IMR-90 (cell line): Measurements from ENCODE around the gene SH3RF3. TPM values are rescaled to one million over a fixed set of nuclear protein-coding genes. Genes with fewer than 3 reads are reported as not detected.

Source experiments
- ATAC-seq: fragments of 200-7000 bp; cut with Tn5 transposase; 2 replicates; pipeline ENCODE4 v1.9.1; 2020; ENCODE audit warnings: low read depth, mild to moderate bottlenecking, moderate library complexity
- BruUV-seq: library from RNA; stranded (reverse); fragments of 400-500 nt; replicated peaks from 2 replicates; lab custom pipeline; 2021; lab: Mats Ljungman, UMichigan
- CTCF ChIA-PET: fragments of 300-600 bp; formaldehyde crosslinking; extraction: SDS; loops from one replicate; lab custom pipeline; 2021; ENCODE audit warnings: antibody characterized with exemption; lab: Yijun Ruan, JAX
- POLR2A ChIA-PET: fragments of 300-600 bp; sonication (Branson Sonifier 250); formaldehyde crosslinking; loops from one replicate; lab custom pipeline; 2022; ENCODE audit warnings: antibody characterized with exemption; ENCODE audit not compliant: unreplicated experiment; lab: Charles Lee
- DNase-seq: peaks from one replicate; pipeline ENCODE4 v3.0.0; 2013
- H2AFZ ChIP-seq: replicated peaks from 2 replicates; pipeline ENCODE3; 2013; ENCODE audit warnings: low read length, mild to moderate bottlenecking; ENCODE audit not compliant: poor library complexity
- H2AK5ac ChIP-seq: 2 replicates; pipeline ENCODE4 v1.6.1; 2013; ENCODE audit warnings: low read depth, low read length, inconsistent platforms
- H2AK9ac ChIP-seq: replicated peaks from 2 replicates; pipeline ENCODE3; 2013; ENCODE audit warnings: mild to moderate bottlenecking, low read depth, low read length, moderate library complexity; ENCODE audit not compliant: poor library complexity
- H2BK120ac ChIP-seq: 2 replicates; pipeline ENCODE4 v1.6.1; 2013; ENCODE audit warnings: low read depth, low read length, inconsistent platforms
- H2BK15ac ChIP-seq: 3 replicates; pipeline ENCODE4 v1.6.1; 2013; ENCODE audit warnings: low read depth, low read length, inconsistent platforms
- H2BK20ac ChIP-seq: 2 replicates; pipeline ENCODE4 v1.6.1; 2013; ENCODE audit warnings: low read depth, mild to moderate bottlenecking, inconsistent platforms, low read length, moderate library complexity
- H2BK5ac ChIP-seq: 2 replicates; pipeline ENCODE4 v1.6.1; 2013; ENCODE audit warnings: mild to moderate bottlenecking, low read depth, low read length, inconsistent platforms; ENCODE audit not compliant: poor library complexity, severe bottlenecking
- H3K14ac ChIP-seq: replicated peaks from 2 replicates; pipeline ENCODE4 v1.6.1; 2013; ENCODE audit warnings: low read depth, low read length, inconsistent platforms
- H3K18ac ChIP-seq: 2 replicates; pipeline ENCODE4 v1.6.1; 2013; ENCODE audit warnings: low read depth, low read length, control low read depth
- H3K23ac ChIP-seq: 2 replicates; pipeline ENCODE4 v1.6.1; 2013; ENCODE audit warnings: low read depth, low read length, inconsistent platforms
- H3K27ac ChIP-seq: 2 replicates; pipeline ENCODE4 v1.5.1; 2013; ENCODE audit warnings: mild to moderate bottlenecking, control low read depth, low read length; ENCODE audit not compliant: insufficient read depth
- H3K27me3 ChIP-seq: 2 replicates; pipeline ENCODE4 v1.6.1; 2013; ENCODE audit warnings: low read length; ENCODE audit not compliant: control insufficient read depth, insufficient read depth
- H3K36me3 ChIP-seq: 2 replicates; pipeline ENCODE4 v1.6.1; 2013; ENCODE audit warnings: low read length, mixed read lengths; ENCODE audit not compliant: control insufficient read depth, insufficient read depth
- H3K4ac ChIP-seq: 2 replicates; pipeline ENCODE4 v1.6.1; 2013; ENCODE audit warnings: low read depth, low read length, inconsistent platforms
- H3K4me1 ChIP-seq: 2 replicates; pipeline ENCODE4 v1.6.1; 2013; ENCODE audit warnings: low read length, mixed read lengths; ENCODE audit not compliant: control insufficient read depth, insufficient read depth
- H3K4me2 ChIP-seq: 2 replicates; pipeline ENCODE4 v1.6.1; 2013; ENCODE audit warnings: low read depth, mild to moderate bottlenecking, control low read depth, low read length, moderate library complexity
- H3K4me3 ChIP-seq: 2 replicates; pipeline ENCODE4 v1.5.1; 2013; ENCODE audit warnings: low read depth, mild to moderate bottlenecking, control low read depth, low read length, moderate library complexity; ENCODE audit not compliant: insufficient read depth
- H3K56ac ChIP-seq: 2 replicates; pipeline ENCODE4 v1.6.1; 2013; ENCODE audit warnings: low read length, inconsistent platforms; ENCODE audit not compliant: insufficient read depth; ENCODE audit errors: extremely low read depth
- H3K79me1 ChIP-seq, 2 experiments: 2 replicates each; pipeline ENCODE4 v1.6.1; 2013; ENCODE audit warnings: low read length in 2 of 2, inconsistent platforms in 1 of 2, low read depth in 1 of 2
- H3K9ac ChIP-seq: 2 replicates; pipeline ENCODE4 v1.6.1; 2013; ENCODE audit warnings: low read depth, low read length, control low read depth
- H3K9me1 ChIP-seq: 2 replicates; pipeline ENCODE4 v1.6.1; 2013; ENCODE audit warnings: low read length, inconsistent platforms; ENCODE audit not compliant: insufficient read depth
- H3K9me3 ChIP-seq: 2 replicates; pipeline ENCODE4 v1.6.1; 2013; ENCODE audit warnings: low read length; ENCODE audit not compliant: control insufficient read depth, insufficient read depth
- H4K20me1 ChIP-seq: 2 replicates; pipeline ENCODE4 v1.6.1; 2013; ENCODE audit warnings: low read length, inconsistent platforms; ENCODE audit not compliant: insufficient read depth
- H4K5ac ChIP-seq: 2 replicates; pipeline ENCODE4 v1.6.1; 2013; ENCODE audit warnings: mild to moderate bottlenecking, low read depth, low read length, control low read depth
- H4K8ac ChIP-seq, 2 experiments: 2 replicates each; pipeline ENCODE4 v1.6.1; 2013; ENCODE audit warnings: low read depth in 2 of 2, low read length in 2 of 2, control low read depth in 1 of 2, inconsistent platforms in 1 of 2
- H4K91ac ChIP-seq: 2 replicates; pipeline ENCODE4 v1.6.1; 2013; ENCODE audit warnings: low read depth, low read length, inconsistent platforms; ENCODE audit not compliant: insufficient read depth
- BHLHE40 ChIP-seq: fragments of 150-350 bp; IDR thresholded peaks from 2 replicates; pipeline ENCODE4 v1.6.1; 2016; ENCODE audit warnings: mild to moderate bottlenecking, low read depth, low read length
- ELK1 ChIP-seq: fragments of 150-350 bp; IDR thresholded peaks from 2 replicates; pipeline ENCODE4 v1.6.1; 2016; ENCODE audit warnings: low read depth, mild to moderate bottlenecking, low read length, moderate library complexity, borderline replicate concordance
- FOS ChIP-seq: fragments of 150-350 bp; IDR thresholded peaks from 2 replicates; pipeline ENCODE4 v1.6.1; 2016; ENCODE audit warnings: low read depth, low read length
- MAFK ChIP-seq: IDR thresholded peaks from 2 replicates; pipeline ENCODE4 v1.6.1; 2012; ENCODE audit warnings: low read depth, low read length, improper control_type of control experiment
- POLR2A ChIP-seq: IDR thresholded peaks from 2 replicates; pipeline ENCODE4 v1.6.1; 2012; ENCODE audit warnings: mild to moderate bottlenecking, low read depth, low read length
- RAD21 ChIP-seq: IDR thresholded peaks from 2 replicates; pipeline ENCODE4 v1.6.1; 2012; ENCODE audit warnings: low read length, improper control_type of control experiment
- SMC3 ChIP-seq: fragments of 150-350 bp; IDR thresholded peaks from 2 replicates; pipeline ENCODE4 v1.6.1; 2016; ENCODE audit warnings: low read depth, mild to moderate bottlenecking, antibody characterized with exemption, low read length, moderate library complexity
- WGBS, 2 experiments: methylation state at CpG; one replicate each; pipeline versions ENCODE4 v1.1.5 to v1.1.7; 2013; ENCODE audit warnings: missing lambda C conversion rate in 2 of 2; ENCODE audit not compliant: insufficient read length in 1 of 2; ENCODE audit errors: extremely low coverage in 2 of 2; 5-methylcytosine and 5-hydroxymethylcytosine counted together
- dilution Hi-C: fragments of 300-500 bp; cut with HindIII; formaldehyde crosslinking; loops from one replicate; pipeline ENCODE4 v1.14.3; 2018; ENCODE audit warnings: low sequenced_read_pairs; ENCODE audit not compliant: unreplicated experiment
- in situ Hi-C: fragments of 300-500 bp; cut with MboI; formaldehyde crosslinking; loops from 3 replicates; pipeline ENCODE4 v1.14.3; 2019; ENCODE audit warnings: low sequenced_read_pairs, inconsistent platforms, mixed read lengths
- intact Hi-C: fragments of 100-400 bp; cut with micrococcal nuclease; formaldehyde crosslinking; loops from 2 replicates; pipeline ENCODE4 v1.10.0; 2022
- polyA plus RNA-seq, 3 experiments: library from polyadenylated mRNA; depleted of rRNA; stranded (reverse); fragments of >200 nt; gene quantifications; 2 replicates each; pipeline ENCODE4 v1.2.3, GENCODE V29; 2012; ENCODE audit warnings: low replicate concordance in 1 of 3
- total RNA-seq: library from RNA; depleted of rRNA; stranded (reverse); fragments of >200 nt; gene quantifications from 2 replicates; pipeline ENCODE4 v1.2.3, GENCODE V29; 2012

SH3RF3 gene
- total and polyA plus RNA-seq, 2 of the 4 experiments (the other 2 are of a cell fraction) = 3.4 to 5.3 TPM

GRCh38 chr2:109533823-109534222 lies 404.8 kb downstream of the SH3RF3 start:
- DNase-seq (no peak), ATAC-seq (no peak)
- no peak overlapping the region for H4K91ac ChIP-seq
- peaks cover 4% of the 10 kb centered on the region; the same call in 1 of the 2 replicates for H3K9me1 ChIP-seq
- H3K9me3 ChIP-seq = no peaks in the 10 kb centered on the region
- H2BK120ac ChIP-seq = no peak overlapping the region
- 0 out of 2 replicates have a peak overlapping the region, but pooled peaks have one; percentile 9 for H2AK5ac ChIP-seq
- no peak overlapping the region for H3K4me2 ChIP-seq
- H3K4me1 ChIP-seq = peaks cover 4% of the 10 kb centered on the region; the same call in 1 of the 2 replicates
- no peak for TF ChIP-seq POLR2A
- no peak for TF ChIP-seq ELK1
- TF ChIP-seq FOS = no peak
- no peak for TF ChIP-seq RAD21
- no peak for TF ChIP-seq SMC3
- no peak for TF ChIP-seq MAFK
- no peak for TF ChIP-seq BHLHE40
- peaks cover 32% of the 10 kb centered on the region for H3K27me3 ChIP-seq
- H4K20me1 ChIP-seq = no peaks in the 10 kb centered on the region
- no peaks in the 10 kb centered on the region for H3K36me3 ChIP-seq
- no peak overlapping the region for H3K4me3 ChIP-seq
- dilution Hi-C loops (no loop called here), intact Hi-C loops (no loop called here), in situ Hi-C loops (no loop called here)
- POLR2A ChIA-PET = no interaction called here
- no peaks in the 10 kb centered on the region for H3K79me1 ChIP-seq
- no peak overlapping the region for H2AFZ ChIP-seq
- H2BK20ac ChIP-seq = no peak overlapping the region
- H3K27ac ChIP-seq = no peak overlapping the region
- no peak overlapping the region for H2BK15ac ChIP-seq
- no peak overlapping the region for H2BK5ac ChIP-seq
- no TSS peak for BruUV-seq
- no peak overlapping the region for H2AK9ac ChIP-seq
- no peak overlapping the region for H3K18ac ChIP-seq
- no peak overlapping the region for H3K56ac ChIP-seq
- H4K8ac ChIP-seq = no peak overlapping the region
- no CpG with 5 or more reads among the region's 7 CpGs for WGBS, 2 experiments
- H4K5ac ChIP-seq = no peak overlapping the region
- no peak overlapping the region for H3K14ac ChIP-seq
- no peak overlapping the region for H3K9ac ChIP-seq
- no peak overlapping the region for H3K23ac ChIP-seq
- H3K4ac ChIP-seq = no peak overlapping the region
- CTCF ChIA-PET = interaction anchor here (1.5 kb wide), 1 partner anchor 12 kb away, joined by 6 read pairs; no protein-coding TSS in a partner anchor
